H1 (cell line): Measurements from ENCODE around the gene ADCY7. TPM values are rescaled to one million over a fixed set of nuclear protein-coding genes. Genes with fewer than 3 reads are reported as not detected.

Experiments used
- SIX5 ChIP-seq: IDR thresholded peaks from 2 replicates; pipeline ENCODE4 v1.6.1; 2011; ENCODE audit warnings: mild to moderate bottlenecking, low read depth, low read length
- SRF ChIP-seq: IDR thresholded peaks from 2 replicates; pipeline ENCODE4 v1.6.1; 2011; ENCODE audit warnings: mild to moderate bottlenecking, low read depth, low read length, moderate library complexity
- YY1 ChIP-seq: IDR thresholded peaks from 2 replicates; pipeline ENCODE4 v1.6.1; 2011; ENCODE audit warnings: low read depth, mild to moderate bottlenecking, low read length
- polyA plus RNA-seq, 7 experiments: library from polyadenylated mRNA; depleted of rRNA in 3 of 7; stranded (reverse) in 5 of 7; unstranded in 2 of 7; fragments of >200 nt in 5 of 7; fragments of 200-250 nt in 2 of 7; gene quantifications; 1 replicate in 5 of 7; 2 replicates in 1 of 7; 4 replicates in 1 of 7; pipeline versions ENCODE4 v1.2.1 to v1.2.3, GENCODE V29; 2011 to 2013; ENCODE audit warnings: missing spikeins in 2 of 7, mixed read lengths in 2 of 7
- total RNA-seq: library from RNA; stranded (reverse); fragmentation: NEBNext Ultra II Directional; extraction: Animal tissue kit (Norgen Biotek cat#: 25700); gene quantifications from 2 replicates; pipeline ENCODE4 v1.2.1, GENCODE V29; 2021

The ADCY7 gene
- total and polyA plus RNA-seq, 2 of the 8 experiments (the other 6 are each of a cell fraction or from before 2014, with no cell fraction given): 2.4 to 5.1 TPM

DNA sequence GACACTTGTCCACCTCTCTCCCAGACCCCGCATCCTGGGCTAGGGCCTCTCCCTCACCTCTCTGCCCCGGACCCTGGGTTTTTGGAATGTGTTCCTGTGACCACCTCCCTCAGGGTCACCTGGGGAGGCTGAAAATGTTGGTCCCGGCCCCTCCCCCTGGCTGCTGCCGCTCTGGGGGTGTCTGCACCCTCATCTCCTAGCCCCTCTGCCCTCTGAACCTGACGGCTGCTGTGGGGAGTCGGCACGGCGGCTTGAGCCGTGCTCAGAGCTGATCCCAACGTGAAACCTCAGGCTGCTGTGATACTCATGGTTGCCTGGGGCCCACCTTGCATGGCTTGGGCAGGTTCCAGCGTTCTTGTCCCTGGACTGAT, 42.8 kb downstream of the ADCY7 start (continued):
- no peak for TF ChIP-seq SIX5
- TF ChIP-seq YY1: no peak
- TF ChIP-seq SRF: no peak
